Endodermal cell (in vitro differentiated cells): ENCODE results near the gene UBE2G1. TPM values are rescaled to one million over a fixed set of nuclear protein-coding genes. Genes with fewer than 3 reads are reported as not detected.

ENCODE experiments used
- DNase-seq: peaks from one replicate; pipeline ENCODE4 v3.0.0-alpha.2; 2017
- H3K27ac ChIP-seq: 2 replicates; pipeline ENCODE4 v1.5.1; 2013; ENCODE audit warnings: mild to moderate bottlenecking, low read depth, low read length, moderate library complexity
- H3K27me3 ChIP-seq: 2 replicates; pipeline ENCODE4 v1.6.1; 2013; ENCODE audit warnings: mild to moderate bottlenecking, low read length, moderate library complexity; ENCODE audit not compliant: insufficient read depth, control insufficient read depth, poor library complexity, severe bottlenecking
- H3K36me3 ChIP-seq: 2 replicates; pipeline ENCODE4 v1.7.0; 2013; ENCODE audit warnings: mild to moderate bottlenecking, low read length, moderate library complexity; ENCODE audit not compliant: control insufficient read depth, insufficient read depth
- H3K4me1 ChIP-seq: one replicate; pipeline ENCODE4 v1.7.0; 2013; ENCODE audit warnings: low read length; ENCODE audit not compliant: control insufficient read depth, insufficient read depth
- H3K4me3 ChIP-seq: 2 replicates; pipeline ENCODE4 v1.5.1; 2013; ENCODE audit warnings: mild to moderate bottlenecking, low read length, moderate library complexity
- H3K9ac ChIP-seq: 2 replicates; pipeline ENCODE4 v1.6.1; 2013; ENCODE audit warnings: mild to moderate bottlenecking, low read length, moderate library complexity; ENCODE audit not compliant: poor library complexity, severe bottlenecking; ENCODE audit errors: extremely low read depth
- H3K9me3 ChIP-seq: 2 replicates; pipeline ENCODE4 v1.6.1; 2013; ENCODE audit warnings: mild to moderate bottlenecking, low read length, moderate library complexity; ENCODE audit not compliant: control insufficient read depth
- H3K27ac Mint-ChIP-seq: 2 replicates; pipeline ENCODE4 v1.8.0; 2020; ENCODE audit warnings: mixed read lengths
- H3K27me3 Mint-ChIP-seq: 2 replicates; pipeline ENCODE4 v1.8.0; 2021; ENCODE audit warnings: mild to moderate bottlenecking, mixed read lengths; ENCODE audit not compliant: insufficient read depth
- H3K36me3 Mint-ChIP-seq: 2 replicates; pipeline ENCODE4 v1.8.0; 2020; ENCODE audit warnings: low read depth, mixed read lengths
- H3K4me1 Mint-ChIP-seq: 2 replicates; pipeline ENCODE4 v1.8.0; 2020; ENCODE audit warnings: mixed read lengths
- H3K4me3 Mint-ChIP-seq: 2 replicates; pipeline ENCODE4 v1.8.0; 2020; ENCODE audit warnings: mild to moderate bottlenecking, moderate library complexity, mixed read lengths
- H3K9me3 Mint-ChIP-seq: 2 replicates; pipeline ENCODE4 v1.8.0; 2020; ENCODE audit warnings: mild to moderate bottlenecking, mixed read lengths
- WGBS, 2 experiments: methylation state at CpG; one replicate each; pipeline versions ENCODE4 v1.1.5 to v1.1.7; 2013; ENCODE audit warnings: missing lambda C conversion rate in 2 of 2, mixed read lengths in 1 of 2; ENCODE audit not compliant: insufficient coverage in 1 of 2, insufficient read length in 1 of 2; 5-methylcytosine and 5-hydroxymethylcytosine counted together
- total RNA-seq, 2 donors: library from RNA; stranded (reverse); fragmentation: NEBNext Ultra II Directional in 1 of 2; extraction: Animal tissue kit (Norgen Biotek cat#: 25700) in 1 of 2; gene quantifications; 2 replicates in 1 of 2; 3 replicates in 1 of 2; pipeline ENCODE4 v1.2.1, GENCODE V29; 2021
- TF ChIP-seq, protein P1 (sequence below): fragments of 200-600 bp; sonication (generic); conservative IDR thresholded peaks from 2 replicates; pipeline ENCODE4 v1.5.0; 2021; ENCODE audit warnings: antibody characterized with exemption, mild to moderate bottlenecking

Gene UBE2G1
- total RNA-seq, 2 donors from 2014 or later, result 85.5 to 104 TPM

DNA sequence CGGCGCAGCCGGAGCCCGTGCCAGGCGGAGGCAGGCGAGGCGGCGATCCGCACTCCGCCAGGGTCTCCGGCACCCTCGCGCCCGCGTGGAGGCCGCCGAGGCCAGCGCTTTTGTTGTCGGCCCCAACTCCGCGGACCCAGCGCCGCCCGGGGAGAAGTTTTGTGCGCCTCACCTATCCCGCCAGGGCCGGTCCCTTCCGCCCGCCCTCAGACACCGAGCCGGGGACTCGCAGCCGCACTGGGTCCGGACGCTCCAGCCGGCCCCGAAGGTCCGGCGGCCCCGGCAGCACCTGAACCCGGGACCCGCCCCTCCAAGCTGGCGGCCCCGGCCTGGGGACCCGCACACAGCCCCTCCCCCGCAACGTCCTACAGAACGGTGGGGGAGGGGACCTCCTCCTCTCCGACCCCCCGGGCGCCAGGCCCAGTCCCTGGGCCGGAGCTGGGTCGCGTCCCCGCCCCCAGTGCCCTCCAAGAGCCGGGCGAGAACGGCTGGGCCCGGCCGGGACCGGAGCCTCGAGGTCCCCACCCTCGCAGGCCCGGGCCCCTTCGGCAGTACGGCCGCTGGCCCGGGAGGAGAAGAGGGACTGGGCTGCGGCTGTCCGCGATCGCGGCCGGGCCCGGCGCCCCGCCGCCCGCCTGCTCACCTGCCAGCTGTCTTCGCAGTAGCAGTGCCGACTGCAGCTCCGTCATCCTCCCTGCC, 698 bp downstream of the UBE2G1 start:
- Histone ChIP-seq H3K27ac (peak overlapping the region; percentile 86), H3K27me3 (no peaks in the 10 kb centered on the region), H3K4me1 (no peaks in the 10 kb centered on the region), H3K36me3 (peaks cover 23% of the 10 kb centered on the region), H3K9me3 (no peaks in the 10 kb centered on the region), H3K4me3 (peak overlapping the region; percentile 87), H3K9ac (peak overlapping the region; percentile 91)
- TF ChIP-seq, protein P1, sequence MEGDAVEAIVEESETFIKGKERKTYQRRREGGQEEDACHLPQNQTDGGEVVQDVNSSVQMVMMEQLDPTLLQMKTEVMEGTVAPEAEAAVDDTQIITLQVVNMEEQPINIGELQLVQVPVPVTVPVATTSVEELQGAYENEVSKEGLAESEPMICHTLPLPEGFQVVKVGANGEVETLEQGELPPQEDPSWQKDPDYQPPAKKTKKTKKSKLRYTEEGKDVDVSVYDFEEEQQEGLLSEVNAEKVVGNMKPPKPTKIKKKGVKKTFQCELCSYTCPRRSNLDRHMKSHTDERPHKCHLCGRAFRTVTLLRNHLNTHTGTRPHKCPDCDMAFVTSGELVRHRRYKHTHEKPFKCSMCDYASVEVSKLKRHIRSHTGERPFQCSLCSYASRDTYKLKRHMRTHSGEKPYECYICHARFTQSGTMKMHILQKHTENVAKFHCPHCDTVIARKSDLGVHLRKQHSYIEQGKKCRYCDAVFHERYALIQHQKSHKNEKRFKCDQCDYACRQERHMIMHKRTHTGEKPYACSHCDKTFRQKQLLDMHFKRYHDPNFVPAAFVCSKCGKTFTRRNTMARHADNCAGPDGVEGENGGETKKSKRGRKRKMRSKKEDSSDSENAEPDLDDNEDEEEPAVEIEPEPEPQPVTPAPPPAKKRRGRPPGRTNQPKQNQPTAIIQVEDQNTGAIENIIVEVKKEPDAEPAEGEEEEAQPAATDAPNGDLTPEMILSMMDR, result no peak
- peaks cover 28% of the 10 kb centered on the region for H3K36me3 Mint-ChIP-seq
- WGBS, 2 experiments, result 0% methylated on average over 35 to 82 of the region's 82 CpGs
- no peak overlapping the region for H3K27ac Mint-ChIP-seq
- peaks cover 8% of the 10 kb centered on the region for H3K4me1 Mint-ChIP-seq
- no peaks in the 10 kb centered on the region for H3K27me3 Mint-ChIP-seq
- H3K4me3 Mint-ChIP-seq, result peak overlapping the region; percentile 73
- no peaks in the 10 kb centered on the region for H3K9me3 Mint-ChIP-seq
- peak; percentile 89 for DNase-seq

DNA sequence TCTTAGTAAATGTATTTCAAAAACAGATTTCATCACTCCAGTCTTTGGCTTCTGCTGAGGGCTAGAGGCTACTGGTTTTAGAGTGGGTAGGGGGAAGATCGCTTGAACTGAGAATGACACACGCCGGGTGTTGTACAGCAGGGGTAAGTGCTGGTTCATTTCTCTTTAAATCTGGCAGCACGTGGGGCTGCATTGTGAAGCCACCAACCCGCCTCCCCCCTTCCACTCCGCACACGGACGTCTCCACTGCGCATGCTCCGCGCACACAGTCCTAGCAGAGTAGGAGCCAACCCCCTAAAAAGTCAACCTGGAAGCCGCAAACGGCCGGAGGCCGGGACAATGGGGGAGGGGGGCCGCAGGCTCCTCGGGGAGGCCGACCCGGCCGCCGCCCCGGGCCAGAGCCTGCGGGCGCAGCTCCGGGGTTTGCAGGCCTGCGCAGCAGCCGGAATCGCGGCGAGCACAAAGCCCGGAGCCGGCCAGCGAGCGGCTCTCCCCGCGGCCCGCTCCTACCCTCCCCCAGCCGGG, 1.3 kb downstream of the UBE2G1 start:
- peak; percentile 97 for DNase-seq
- no peaks in the 10 kb centered on the region for H3K4me1 ChIP-seq
- no peaks in the 10 kb centered on the region for H3K27me3 Mint-ChIP-seq
- peaks cover 10% of the 10 kb centered on the region for H3K4me1 Mint-ChIP-seq
- H3K27ac ChIP-seq, result peak overlapping the region; percentile 86
- peak overlapping the region; percentile 73 for H3K4me3 Mint-ChIP-seq
- TF ChIP-seq, protein P1, result no peak
- H3K9ac ChIP-seq, result peak overlapping the region; percentile 91
- peaks cover 27% of the 10 kb centered on the region for H3K36me3 ChIP-seq
- H3K9me3 ChIP-seq, result no peaks in the 10 kb centered on the region
- no peaks in the 10 kb centered on the region for H3K9me3 Mint-ChIP-seq
- WGBS, 2 experiments, result 0% methylated on average over 21 to 37 of the region's 38 CpGs
- H3K36me3 Mint-ChIP-seq, result peaks cover 31% of the 10 kb centered on the region
- peak overlapping the region; percentile 82 for H3K27ac Mint-ChIP-seq
- H3K27me3 ChIP-seq, result no peaks in the 10 kb centered on the region
- H3K4me3 ChIP-seq, result peak overlapping the region; percentile 87

DNA sequence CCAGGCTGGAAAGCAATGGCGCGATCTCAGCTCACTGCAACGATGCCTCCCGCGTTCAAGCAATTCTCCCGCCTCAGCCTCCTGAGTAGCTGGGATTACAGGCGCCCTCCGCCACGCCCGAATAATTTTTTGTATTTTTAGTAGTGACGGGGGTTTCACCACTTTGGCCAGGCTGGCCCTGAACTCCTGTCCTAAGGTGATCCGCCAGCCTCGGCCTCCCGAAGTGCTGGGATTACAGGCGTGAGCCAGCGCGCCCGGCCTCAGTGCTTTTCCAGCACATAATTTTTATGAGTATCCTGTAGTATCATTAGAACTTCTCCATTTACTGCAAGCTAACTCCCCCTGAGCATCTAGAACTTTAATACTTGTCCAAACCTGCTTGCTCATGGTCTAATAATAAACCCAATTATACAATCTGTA, 1.8 kb downstream of the UBE2G1 start:
- peaks cover 31% of the 10 kb centered on the region for H3K36me3 Mint-ChIP-seq
- Histone ChIP-seq H3K36me3 (peaks cover 28% of the 10 kb centered on the region), H3K27me3 (no peaks in the 10 kb centered on the region), H3K4me1 (no peaks in the 10 kb centered on the region), H3K4me3 (peak overlapping the region; percentile 87), H3K9me3 (no peaks in the 10 kb centered on the region), H3K9ac (peak overlapping the region; percentile 91), H3K27ac (peak overlapping the region; percentile 86)
- TF ChIP-seq, protein P1, result no peak
- peak overlapping the region; percentile 82 for H3K27ac Mint-ChIP-seq
- no peaks in the 10 kb centered on the region for H3K9me3 Mint-ChIP-seq
- 88 to 89% methylated on average over 11 to 18 of the region's 18 CpGs for WGBS, 2 experiments
- H3K4me3 Mint-ChIP-seq, result peak overlapping the region; percentile 73
- no peaks in the 10 kb centered on the region for H3K27me3 Mint-ChIP-seq
- peaks cover 13% of the 10 kb centered on the region for H3K4me1 Mint-ChIP-seq
- no peak for DNase-seq
